Subcutaneous adipose tissue (tissue), 4 donors: ENCODE measurements around the gene SUSD3. TPM values are rescaled to one million over a fixed set of nuclear protein-coding genes. Genes with fewer than 3 reads are reported as not detected.

Experiments
- total RNA-seq, 4 donors: library from RNA; depleted of rRNA; stranded (reverse); fragments of >200 nt; gene quantifications; one replicate each; pipeline ENCODE4 v1.1.0, GENCODE V29; 2016
- TF ChIP-seq, protein P1 (sequence below): fragments of 450-650 bp; IDR thresholded peaks from one replicate; pipeline ENCODE4 v1.5.1; 2016; ENCODE audit warnings: low read depth, mild to moderate bottlenecking, control low read depth, antibody characterized with exemption, moderate library complexity

SUSD3 gene
- total RNA-seq, 4 donors from 2014 or later, result 1.1 to 2.2 TPM; not detected in 2

DNA sequence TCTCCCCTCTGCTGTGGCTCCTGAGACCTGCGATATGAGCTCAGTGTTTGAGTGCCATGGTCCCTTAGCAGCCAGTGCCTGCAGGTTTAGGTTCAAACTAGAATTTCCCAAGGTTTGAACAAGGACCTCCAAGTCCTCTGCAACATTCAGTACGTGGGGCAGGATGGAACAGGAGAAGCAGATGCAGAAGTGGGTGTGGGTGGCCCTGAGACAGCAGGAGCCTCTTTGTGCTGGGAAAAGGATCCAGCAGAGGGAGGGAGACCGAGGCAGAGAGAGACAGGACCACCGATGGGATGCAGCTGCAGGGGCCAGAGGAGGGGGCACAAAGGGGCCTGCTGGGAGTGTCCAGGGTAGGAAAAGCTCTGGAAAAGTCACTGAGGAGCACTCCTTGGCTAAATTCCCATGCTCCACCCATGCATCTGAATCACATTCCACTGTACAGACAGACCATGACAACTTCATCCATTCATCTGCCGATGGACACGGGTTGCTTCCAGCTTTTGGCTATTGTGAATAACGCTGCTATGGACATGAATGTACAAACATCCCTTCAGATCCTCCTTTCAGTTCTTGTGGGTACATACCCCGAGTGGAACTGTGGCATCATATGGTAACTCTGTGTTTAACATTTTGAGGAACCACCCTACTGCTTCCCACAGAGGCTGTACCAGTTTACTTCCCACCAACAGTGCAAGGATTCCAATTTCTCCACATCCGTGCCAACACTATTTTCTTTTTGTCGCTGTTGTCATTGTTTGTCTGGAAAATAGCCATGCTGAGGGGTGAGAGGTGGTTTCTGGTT lies 26.7 kb upstream of the SUSD3 start:
- TF ChIP-seq, protein P1, sequence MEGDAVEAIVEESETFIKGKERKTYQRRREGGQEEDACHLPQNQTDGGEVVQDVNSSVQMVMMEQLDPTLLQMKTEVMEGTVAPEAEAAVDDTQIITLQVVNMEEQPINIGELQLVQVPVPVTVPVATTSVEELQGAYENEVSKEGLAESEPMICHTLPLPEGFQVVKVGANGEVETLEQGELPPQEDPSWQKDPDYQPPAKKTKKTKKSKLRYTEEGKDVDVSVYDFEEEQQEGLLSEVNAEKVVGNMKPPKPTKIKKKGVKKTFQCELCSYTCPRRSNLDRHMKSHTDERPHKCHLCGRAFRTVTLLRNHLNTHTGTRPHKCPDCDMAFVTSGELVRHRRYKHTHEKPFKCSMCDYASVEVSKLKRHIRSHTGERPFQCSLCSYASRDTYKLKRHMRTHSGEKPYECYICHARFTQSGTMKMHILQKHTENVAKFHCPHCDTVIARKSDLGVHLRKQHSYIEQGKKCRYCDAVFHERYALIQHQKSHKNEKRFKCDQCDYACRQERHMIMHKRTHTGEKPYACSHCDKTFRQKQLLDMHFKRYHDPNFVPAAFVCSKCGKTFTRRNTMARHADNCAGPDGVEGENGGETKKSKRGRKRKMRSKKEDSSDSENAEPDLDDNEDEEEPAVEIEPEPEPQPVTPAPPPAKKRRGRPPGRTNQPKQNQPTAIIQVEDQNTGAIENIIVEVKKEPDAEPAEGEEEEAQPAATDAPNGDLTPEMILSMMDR, result no peak

DNA sequence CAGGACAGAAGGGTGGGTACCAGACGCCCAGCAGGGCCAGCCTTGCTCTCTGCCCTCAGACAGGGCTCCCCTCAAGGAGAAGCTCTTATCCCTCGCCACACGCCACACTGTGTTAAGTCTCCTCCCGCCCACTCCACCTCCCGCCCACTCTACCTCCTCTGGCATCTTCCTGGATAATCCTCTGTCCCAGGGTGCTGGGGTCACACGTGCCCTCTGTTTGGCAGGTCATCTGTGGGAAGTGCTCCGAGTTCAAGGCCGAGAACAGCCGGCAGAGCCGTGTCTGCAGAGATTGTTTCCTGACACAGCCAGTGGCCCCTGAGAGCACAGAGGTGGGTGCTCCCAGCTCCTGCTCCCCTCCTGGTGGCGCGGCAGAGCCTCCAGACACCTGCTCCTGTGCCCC lies 26.0 kb upstream of the SUSD3 start:
- TF ChIP-seq, protein P1, result no peak

DNA sequence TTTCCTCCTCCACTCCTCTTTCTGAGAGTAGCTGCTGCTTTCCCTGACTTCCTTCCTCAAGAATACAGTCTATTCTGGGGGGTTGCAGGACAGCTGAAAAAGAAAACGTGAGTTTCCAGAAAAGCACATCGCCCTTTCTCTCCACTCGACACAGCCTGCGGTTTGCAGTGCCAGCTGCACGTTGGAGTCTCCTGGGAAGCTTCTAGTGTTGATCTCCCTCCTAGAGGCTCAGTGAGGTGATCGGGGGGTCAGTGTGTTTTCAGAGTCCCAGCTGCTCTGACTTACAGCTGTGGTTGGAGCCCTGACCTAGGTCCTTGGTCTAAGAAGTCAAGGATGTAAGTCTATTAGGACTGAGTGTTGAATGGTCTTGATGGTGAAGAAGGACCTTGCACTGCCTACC lies 25.0 kb upstream of the SUSD3 start:
- TF ChIP-seq, protein P1, result no peak

DNA sequence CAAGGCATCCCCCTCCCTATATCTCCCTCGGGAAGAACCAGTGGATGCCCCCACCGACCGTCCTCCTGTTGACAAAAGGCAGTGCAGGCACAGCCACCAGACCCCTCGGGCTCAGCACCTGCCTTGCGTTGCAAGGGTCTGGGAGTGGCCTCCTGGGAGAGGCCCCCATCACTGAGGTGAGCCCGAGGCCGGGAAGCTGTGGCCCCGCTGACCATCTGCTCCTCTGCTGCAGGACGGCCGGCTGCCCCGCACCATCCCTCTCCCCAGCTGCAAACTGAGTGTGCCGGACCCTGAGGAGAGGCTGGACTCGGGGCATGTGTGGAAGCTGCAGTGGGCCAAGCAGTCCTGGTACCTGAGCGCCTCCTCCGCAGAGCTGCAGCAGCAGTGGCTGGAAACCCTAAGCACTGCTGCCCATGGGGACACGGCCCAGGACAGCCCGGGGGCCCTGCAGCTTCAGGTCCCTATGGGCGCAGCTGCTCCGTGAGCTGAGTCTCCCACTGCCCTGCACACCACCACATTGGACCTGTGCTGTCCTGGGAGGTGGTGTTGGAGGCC lies 23.3 kb upstream of the SUSD3 start:
- TF ChIP-seq, protein P1, result no peak

DNA sequence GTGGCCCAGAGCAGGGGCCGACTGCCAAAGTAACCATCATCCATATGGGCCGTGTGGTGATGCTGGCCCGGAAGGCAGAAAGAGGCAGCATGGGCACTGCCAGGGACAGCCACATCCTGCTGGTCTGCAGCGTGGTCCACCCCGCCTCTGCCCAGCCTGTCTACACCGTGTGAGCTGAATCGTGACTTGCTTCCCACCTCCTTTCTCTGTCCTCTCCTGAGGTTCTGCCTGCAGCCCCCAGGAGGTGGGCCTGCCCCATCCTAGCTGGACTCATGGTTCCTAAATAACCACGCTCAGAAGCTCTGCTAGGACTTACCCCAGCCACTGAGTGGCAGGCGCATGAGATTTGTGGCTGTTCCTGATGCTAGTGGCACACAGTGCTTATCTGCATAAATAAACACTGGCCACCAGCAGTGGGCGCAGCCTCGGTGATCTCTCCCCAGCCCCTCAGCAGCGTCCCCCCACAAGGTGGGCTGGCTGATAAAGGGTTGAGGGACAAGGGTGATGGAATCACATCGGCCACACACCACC lies 22.6 kb upstream of the SUSD3 start:
- TF ChIP-seq, protein P1, result no peak

DNA sequence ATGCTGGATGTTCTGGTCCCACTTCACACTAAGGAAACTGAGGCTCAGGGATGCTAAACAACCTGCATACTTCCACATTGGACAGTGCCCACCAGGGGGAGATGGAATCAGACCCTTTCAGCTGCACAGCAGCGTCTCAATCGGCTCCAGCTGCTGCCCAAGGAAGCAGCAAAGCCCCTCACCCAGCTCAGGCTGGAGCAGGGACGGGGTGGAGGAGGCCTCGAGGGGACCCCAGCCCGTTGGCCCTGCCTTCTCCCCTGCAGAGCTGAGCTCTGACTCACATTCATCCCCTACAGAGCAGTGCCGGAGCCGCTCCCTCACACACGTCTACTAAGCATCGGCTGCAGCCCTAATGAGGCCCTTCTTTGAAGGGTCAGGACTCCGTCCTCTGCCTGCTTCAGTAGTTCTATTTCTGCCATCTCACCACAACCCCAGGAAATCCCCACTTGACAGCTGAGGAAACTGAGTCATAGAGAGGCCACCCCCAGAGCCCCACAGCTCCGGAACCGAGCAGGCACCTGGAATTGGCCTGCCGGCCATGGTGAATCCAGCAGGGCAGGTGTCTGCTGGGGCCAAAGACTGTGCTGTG lies 21.5 kb upstream of the SUSD3 start:
- TF ChIP-seq, protein P1, result no peak

DNA sequence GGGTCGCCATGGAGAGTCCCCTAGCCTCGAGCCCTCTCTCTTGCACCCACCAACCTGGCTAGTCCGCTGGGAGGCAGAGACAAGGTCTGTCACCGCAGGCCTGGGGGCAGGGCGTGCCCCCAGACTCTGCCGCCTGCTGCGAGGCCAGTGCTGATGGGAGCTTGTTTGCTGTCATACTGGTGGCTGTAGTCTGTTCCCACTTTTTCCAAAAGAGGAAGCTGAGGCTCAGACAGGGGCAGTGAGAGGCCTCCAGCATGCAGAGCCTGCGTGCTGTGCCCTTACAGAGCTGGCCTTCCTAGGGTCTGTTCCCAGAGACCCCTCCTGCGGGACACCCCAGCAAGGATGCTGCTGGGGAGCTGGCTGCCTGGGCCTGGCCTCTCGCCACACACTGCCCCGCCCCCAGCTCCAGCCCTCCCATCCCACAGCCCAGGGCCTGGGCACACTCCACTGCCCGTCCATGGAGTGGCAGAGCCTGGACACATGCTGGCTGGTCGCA lies 21.0 kb upstream of the SUSD3 start:
- TF ChIP-seq, protein P1, result no peak
